Activated T-helper 17 cell treated with anti-CD3 and anti-CD28 coated beads, Interleukin-2, amount 50 U/mL, for 72 hours (primary cell): ENCODE measurements around the gene CDH23. TPM values are rescaled to one million over a fixed set of nuclear protein-coding genes. Genes with fewer than 3 reads are reported as not detected.
A peak's percentile ranks its signal among the peaks of the same experiment; 100 is the strongest.

Source experiments
- ATAC-seq: fragments of 150-1000 bp; cut with Tn5 transposase; replicated peaks from 2 replicates; pipeline ENCODE4 v1.10.0; 2021; ENCODE audit warnings: mild to moderate bottlenecking, moderate library complexity
- H3K27ac Mint-ChIP-seq: one replicate; pipeline ENCODE4 v1.8.0; 2022; ENCODE audit warnings: mixed read lengths
- H3K27me3 Mint-ChIP-seq: one replicate; pipeline ENCODE4 v1.8.0; 2022; ENCODE audit warnings: mixed read lengths
- H3K36me3 Mint-ChIP-seq: one replicate; pipeline ENCODE4 v1.8.0; 2022; ENCODE audit warnings: low read depth, mild to moderate bottlenecking, mixed read lengths
- H3K4me1 Mint-ChIP-seq: one replicate; pipeline ENCODE4 v1.8.0; 2022; ENCODE audit warnings: mixed read lengths
- H3K4me3 Mint-ChIP-seq: one replicate; pipeline ENCODE4 v1.8.0; 2022; ENCODE audit warnings: mild to moderate bottlenecking, mixed read lengths
- H3K9me3 Mint-ChIP-seq: one replicate; pipeline ENCODE4 v1.8.0; 2022; ENCODE audit warnings: mixed read lengths
- total RNA-seq, 2 donors: library from RNA; stranded (reverse); gene quantifications; one replicate each; pipeline ENCODE4 v1.2.3, GENCODE V29; 2022

Gene CDH23
- total RNA-seq, 2 donors from 2014 or later: 0.09 to 16.2 TPM

GRCh38 chr10:71392791-71393781 lies 3.6 kb upstream of the CDH23 start:
- Mint-ChIP-seq H3K36me3 (no peaks in the 10 kb centered on the region), H3K27ac (no peak overlapping the region), H3K27me3 (peaks cover 35% of the 10 kb centered on the region), H3K4me1 (no peaks in the 10 kb centered on the region), H3K9me3 (no peaks in the 10 kb centered on the region), H3K4me3 (no peak overlapping the region)
- ATAC-seq: no peak

- Mint-ChIP-seq H3K36me3 (no peaks in the 10 kb centered on the region), H3K4me3 (no peak overlapping the region), H3K27ac (no peak overlapping the region), H3K9me3 (no peaks in the 10 kb centered on the region), H3K27me3 (peaks cover 37% of the 10 kb centered on the region), H3K4me1 (no peaks in the 10 kb centered on the region)
- no peak for ATAC-seq
Measured at GRCh38 chr10:71393841-71394475, 2.8 kb upstream of the CDH23 start.

GRCh38 chr10:71394926-71395562 lies 1.7 kb upstream of the CDH23 start:
- H3K36me3 Mint-ChIP-seq: no peaks in the 10 kb centered on the region
- no peaks in the 10 kb centered on the region for H3K4me1 Mint-ChIP-seq
- no peaks in the 10 kb centered on the region for H3K9me3 Mint-ChIP-seq
- no peak overlapping the region for H3K4me3 Mint-ChIP-seq
- peaks cover 44% of the 10 kb centered on the region for H3K27me3 Mint-ChIP-seq
- no peak overlapping the region for H3K27ac Mint-ChIP-seq
- ATAC-seq: no peak

DNA sequence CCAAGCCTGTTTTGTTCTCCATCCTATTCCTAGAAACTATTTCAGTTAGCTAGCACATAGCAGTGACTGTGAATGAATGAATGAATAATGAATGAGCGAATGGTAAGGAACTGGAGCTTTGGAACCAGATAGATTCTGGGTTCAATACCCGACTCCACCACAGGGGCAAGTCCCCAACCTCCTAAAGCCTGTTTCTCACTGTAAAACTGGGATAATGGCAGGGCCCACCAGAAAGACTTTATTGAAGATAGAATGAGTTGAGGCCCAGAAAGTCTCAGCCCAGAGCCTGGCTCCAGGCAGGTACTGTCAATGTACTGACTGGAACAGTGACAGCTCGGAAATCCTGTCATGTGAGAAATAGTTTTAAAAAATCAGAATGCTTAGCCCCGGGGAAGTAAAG lies 1.1 kb upstream of the CDH23 start:
- Mint-ChIP-seq H3K27ac (no peak overlapping the region), H3K4me3 (peak overlapping the region; percentile 61), H3K36me3 (no peaks in the 10 kb centered on the region), H3K9me3 (no peaks in the 10 kb centered on the region), H3K27me3 (peaks cover 46% of the 10 kb centered on the region), H3K4me1 (no peaks in the 10 kb centered on the region)
- ATAC-seq: no peak

GRCh38 chr10:71396084-71396710 lies 523 bp upstream of the CDH23 start:
- no peak overlapping the region for H3K27ac Mint-ChIP-seq
- no peaks in the 10 kb centered on the region for H3K4me1 Mint-ChIP-seq
- no peaks in the 10 kb centered on the region for H3K9me3 Mint-ChIP-seq
- H3K27me3 Mint-ChIP-seq: peaks cover 48% of the 10 kb centered on the region
- ATAC-seq: peak; percentile 78
- H3K36me3 Mint-ChIP-seq: no peaks in the 10 kb centered on the region
- H3K4me3 Mint-ChIP-seq: peak overlapping the region; percentile 61

DNA sequence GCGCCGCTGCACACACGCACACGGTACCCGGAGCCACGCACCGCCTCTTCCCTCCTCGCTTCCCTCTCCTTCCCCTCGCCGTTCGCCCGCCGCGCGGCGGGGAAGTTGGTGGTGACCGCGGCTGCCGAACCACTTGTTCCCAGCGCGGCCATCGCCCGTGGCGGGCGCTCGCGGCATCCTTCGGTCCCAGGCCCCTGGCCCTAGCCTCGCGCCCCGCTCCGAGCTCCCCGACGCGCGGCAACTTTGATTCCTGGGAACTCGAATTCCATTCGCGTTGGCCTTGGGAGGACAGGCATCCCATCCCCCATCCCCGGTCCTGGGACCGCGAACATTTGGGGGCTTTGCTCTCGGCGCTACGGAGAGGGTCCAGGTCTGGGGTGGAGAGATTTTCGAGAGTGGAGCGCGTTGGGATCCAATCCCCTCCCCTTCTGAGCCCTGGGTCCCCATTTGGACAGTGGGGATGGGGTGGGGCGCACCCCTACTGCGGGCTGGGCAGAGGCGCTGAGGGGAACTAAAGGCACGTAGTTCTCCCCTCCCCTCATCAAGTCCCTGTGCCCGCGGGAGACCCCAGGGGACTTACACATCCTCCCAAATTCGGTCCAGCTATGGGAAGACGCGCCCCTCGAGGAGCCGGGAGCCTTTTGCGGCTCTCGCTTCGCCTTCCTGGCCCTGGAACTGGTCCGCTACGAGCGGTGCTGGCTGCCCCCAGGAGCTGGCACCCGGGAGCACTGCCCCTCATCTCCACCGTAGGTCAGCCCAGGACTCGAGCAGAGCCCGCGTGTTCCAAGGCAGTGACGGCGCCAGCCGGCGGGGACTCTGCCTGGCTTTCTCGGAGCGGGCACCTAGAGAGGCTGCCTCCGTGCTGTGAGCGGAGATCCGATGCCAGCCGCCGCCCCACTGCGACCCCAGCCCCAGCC lies 834 bp downstream of the CDH23 start:
- no peaks in the 10 kb centered on the region for H3K9me3 Mint-ChIP-seq
- H3K4me3 Mint-ChIP-seq: peak overlapping the region; percentile 25
- H3K4me1 Mint-ChIP-seq: no peaks in the 10 kb centered on the region
- no peak for ATAC-seq
- peaks cover 43% of the 10 kb centered on the region for H3K27me3 Mint-ChIP-seq
- no peak overlapping the region for H3K27ac Mint-ChIP-seq
- H3K36me3 Mint-ChIP-seq: no peaks in the 10 kb centered on the region

DNA sequence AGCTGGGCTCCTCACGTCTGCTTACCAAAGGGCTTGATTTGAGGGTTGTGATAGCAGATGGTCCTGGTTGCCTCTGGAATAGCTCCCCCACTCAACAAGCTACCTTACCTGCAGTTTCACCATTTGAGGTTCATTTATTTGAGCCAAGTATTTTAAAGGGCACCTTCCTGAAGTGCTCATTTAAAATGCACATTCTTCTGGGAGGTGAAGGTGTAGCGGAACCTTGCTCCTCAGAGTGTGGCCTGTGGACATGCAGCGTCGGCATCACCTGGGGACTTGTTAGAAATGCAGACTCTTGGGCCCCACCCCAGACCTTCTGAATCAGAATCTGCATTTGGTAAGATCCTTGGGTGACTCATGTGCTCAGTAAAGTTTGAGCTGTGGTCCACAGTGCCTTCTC lies 2.3 kb downstream of the CDH23 start:
- no peaks in the 10 kb centered on the region for H3K4me1 Mint-ChIP-seq
- no peaks in the 10 kb centered on the region for H3K9me3 Mint-ChIP-seq
- H3K4me3 Mint-ChIP-seq: no peak overlapping the region
- peaks cover 43% of the 10 kb centered on the region for H3K27me3 Mint-ChIP-seq
- no peaks in the 10 kb centered on the region for H3K36me3 Mint-ChIP-seq
- ATAC-seq: no peak
- no peak overlapping the region for H3K27ac Mint-ChIP-seq

DNA sequence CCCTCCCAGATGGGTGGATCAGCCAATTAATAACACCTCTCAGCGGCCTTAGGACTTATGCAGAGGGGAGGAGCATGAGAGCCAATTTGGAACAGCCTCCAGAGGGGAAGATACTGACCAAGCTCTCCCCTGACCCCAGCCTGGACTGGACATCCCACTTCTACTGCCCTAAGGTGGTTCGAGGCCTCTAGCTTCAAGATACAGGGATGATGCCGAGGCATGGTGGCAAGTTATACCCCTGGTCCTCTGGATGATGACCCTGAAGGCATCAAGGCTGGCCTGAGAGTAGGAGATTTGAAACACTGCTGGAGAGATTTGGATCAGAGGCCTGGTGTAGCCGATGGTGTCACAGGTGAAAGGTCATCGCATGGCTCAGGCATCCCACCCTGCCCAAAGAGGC lies 3.2 kb downstream of the CDH23 start:
- H3K36me3 Mint-ChIP-seq: no peaks in the 10 kb centered on the region
- no peak overlapping the region for H3K27ac Mint-ChIP-seq
- no peak overlapping the region for H3K4me3 Mint-ChIP-seq
- H3K9me3 Mint-ChIP-seq: no peaks in the 10 kb centered on the region
- no peak for ATAC-seq
- H3K4me1 Mint-ChIP-seq: no peaks in the 10 kb centered on the region
- peaks cover 40% of the 10 kb centered on the region for H3K27me3 Mint-ChIP-seq

DNA sequence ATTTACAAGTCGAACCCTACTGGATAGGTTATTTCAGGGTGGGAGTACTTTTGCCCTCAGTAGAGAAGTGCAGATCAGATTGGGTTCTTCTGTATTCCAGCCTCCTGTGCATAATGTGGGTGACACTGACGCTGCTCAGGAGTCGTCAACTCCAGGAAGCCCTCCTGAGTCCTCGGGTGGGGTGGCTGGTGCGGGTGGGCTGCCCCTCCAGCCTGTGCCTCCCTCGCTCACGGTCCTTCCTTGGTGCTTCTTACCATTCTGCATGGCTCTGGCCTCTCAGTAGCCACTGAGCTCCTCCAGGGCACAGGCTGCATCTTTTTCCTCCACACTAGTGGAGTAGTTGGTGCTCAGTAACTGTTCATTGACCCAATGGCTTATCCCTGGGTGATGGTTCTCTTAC lies 4.3 kb downstream of the CDH23 start:
- no peak overlapping the region for H3K27ac Mint-ChIP-seq

DNA sequence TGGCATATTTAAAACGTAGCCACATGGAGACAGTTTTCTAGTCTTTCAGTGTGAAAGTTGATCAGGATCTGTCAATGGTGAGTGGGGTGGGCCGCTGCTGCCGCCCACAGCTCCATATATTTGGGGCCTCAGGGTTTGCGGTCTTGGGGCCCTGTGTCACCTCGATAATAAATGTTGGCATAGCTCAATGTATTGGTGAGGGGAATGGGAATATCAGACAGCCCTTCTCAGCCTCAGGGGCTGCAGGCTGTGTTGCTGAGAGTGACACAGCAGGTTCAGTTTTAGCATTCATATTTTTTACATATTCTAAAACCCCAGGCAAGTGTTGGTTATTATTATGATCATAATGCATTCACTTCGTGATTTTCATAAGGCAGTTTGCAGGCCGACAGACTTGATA lies 5.3 kb downstream of the CDH23 start:
- Mint-ChIP-seq H3K36me3 (no peaks in the 10 kb centered on the region), H3K4me3 (no peak overlapping the region), H3K9me3 (no peaks in the 10 kb centered on the region), H3K27ac (no peak overlapping the region), H3K4me1 (no peaks in the 10 kb centered on the region), H3K27me3 (peaks cover 29% of the 10 kb centered on the region)
- ATAC-seq: no peak

More for the DNA sequence above, 4.3 kb downstream of the CDH23 start:
- Mint-ChIP-seq H3K36me3 (no peaks in the 10 kb centered on the region), H3K9me3 (no peaks in the 10 kb centered on the region), H3K4me3 (no peak overlapping the region), H3K4me1 (no peaks in the 10 kb centered on the region), H3K27me3 (peaks cover 30% of the 10 kb centered on the region)
- ATAC-seq: no peak

GRCh38 chr10:71404503-71405295 lies 8.0 kb downstream of the CDH23 start:
- Mint-ChIP-seq H3K27me3 (peaks cover 14% of the 10 kb centered on the region), H3K9me3 (no peaks in the 10 kb centered on the region), H3K27ac (no peak overlapping the region), H3K4me3 (no peak overlapping the region), H3K4me1 (no peaks in the 10 kb centered on the region), H3K36me3 (no peaks in the 10 kb centered on the region)
- ATAC-seq: no peak

DNA sequence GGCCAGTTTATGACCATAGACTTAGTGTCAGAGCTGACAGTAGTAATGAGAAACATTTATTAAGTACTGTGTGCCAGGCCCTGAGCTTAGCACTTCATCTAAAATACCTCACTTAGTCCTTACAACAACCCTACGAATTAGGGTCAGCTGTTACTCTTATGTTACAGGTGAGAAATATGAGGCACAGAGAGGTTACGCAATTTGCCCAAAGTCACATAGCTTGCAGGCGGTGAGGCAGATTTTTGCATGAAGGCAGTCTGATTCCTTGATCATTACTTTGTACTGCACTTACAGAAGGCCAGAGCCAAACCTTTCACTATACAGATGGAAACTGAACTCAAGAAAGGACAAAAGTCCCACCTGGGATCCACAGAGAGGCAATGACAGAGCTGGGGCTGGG lies 10.2 kb downstream of the CDH23 start:
- no peak for ATAC-seq
- H3K9me3 Mint-ChIP-seq: peaks cover 2% of the 10 kb centered on the region
- H3K36me3 Mint-ChIP-seq: no peaks in the 10 kb centered on the region
- H3K4me1 Mint-ChIP-seq: no peaks in the 10 kb centered on the region
- no peak overlapping the region for H3K4me3 Mint-ChIP-seq
- peaks cover 4% of the 10 kb centered on the region for H3K27me3 Mint-ChIP-seq
- no peak overlapping the region for H3K27ac Mint-ChIP-seq
